ENCODE measurements around the gene OSBPL7. TPM values are rescaled to one million over a fixed set of nuclear protein-coding genes. Genes with fewer than 3 reads are reported as not detected.

The OSBPL7 gene
- total RNA-seq, 2 donors from 2014 or later = 6.4 to 9.8 TPM

DNA sequence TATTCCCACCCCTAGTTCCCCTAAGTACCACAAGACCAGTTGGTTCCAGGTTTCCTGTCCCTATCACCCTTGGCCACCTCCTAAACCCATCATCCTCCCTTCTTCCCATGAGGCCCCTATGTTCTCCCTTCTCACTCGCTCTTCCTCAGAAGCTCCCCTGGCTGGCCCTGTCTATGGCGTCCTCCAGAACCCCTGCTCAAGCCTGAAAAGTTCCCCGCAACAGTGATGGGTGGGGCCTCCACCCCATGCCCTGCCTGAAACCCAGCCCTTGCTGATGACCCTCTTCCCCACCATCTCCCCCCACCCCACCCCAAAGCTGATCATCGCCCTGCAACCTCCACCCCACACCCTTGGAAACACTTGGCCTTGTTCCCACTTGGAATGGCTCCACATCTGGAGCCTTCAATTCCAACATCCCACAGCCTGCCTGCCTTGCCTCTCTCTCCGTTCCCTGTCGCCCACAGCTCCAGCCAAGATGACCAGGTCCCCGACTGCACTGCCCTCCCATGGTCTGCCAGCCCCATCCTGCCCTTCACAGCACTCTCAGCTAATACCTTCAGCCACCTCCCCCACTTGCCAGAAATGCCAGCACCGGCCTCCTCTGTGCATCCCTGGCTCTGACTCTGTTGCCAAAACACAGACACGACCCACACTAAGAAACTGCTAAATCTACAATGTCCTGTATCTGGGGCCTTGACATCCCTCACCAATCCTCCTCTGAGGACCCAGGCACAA, 10.5 kb downstream of the OSBPL7 start:
- intact Hi-C loops (cut with DNase I) = loop anchor here in 1 of 2 donors (5.0 kb wide), 1 partner anchor 114 kb away; no protein-coding TSS in a partner anchor
- DNase-seq (ENCODE audit: low spot score) = peak; percentile 58

DNA sequence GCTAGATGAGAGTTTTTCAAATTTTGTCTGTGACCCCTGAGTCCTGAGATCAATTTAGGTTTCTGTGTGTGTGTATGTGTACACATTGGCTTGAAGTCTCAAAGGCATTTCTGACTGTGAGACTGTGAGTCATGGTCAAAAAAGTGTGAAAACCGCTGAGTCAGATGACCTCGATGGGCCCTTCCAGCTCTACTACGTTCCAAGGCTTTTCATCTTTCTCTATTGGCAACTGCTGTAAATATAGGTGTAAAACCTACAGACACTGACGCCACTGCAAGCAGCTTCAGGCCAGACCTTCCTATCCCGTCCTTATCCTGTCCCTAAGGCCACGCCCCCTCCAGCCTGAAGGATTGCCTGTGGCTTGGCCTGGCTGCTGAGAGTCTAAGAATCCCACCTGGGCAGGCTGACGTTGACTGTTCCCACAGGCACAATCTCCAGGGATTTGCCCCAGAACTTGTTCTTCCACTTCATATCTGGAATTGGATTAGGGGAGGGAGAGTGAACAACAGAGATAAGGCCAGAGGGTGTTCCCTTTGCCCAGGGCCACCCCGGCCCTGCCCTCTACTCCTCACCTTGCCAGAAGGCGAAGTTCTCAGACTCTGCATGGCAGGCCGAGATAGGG, 11.3 kb downstream of the OSBPL7 start:
- intact Hi-C loops (cut with DNase I) = loop anchor here in 1 of 2 donors (5.0 kb wide), 1 partner anchor 113 kb away; no protein-coding TSS in a partner anchor
- DNase-seq (ENCODE audit: low spot score) = peak; percentile 66

DNA sequence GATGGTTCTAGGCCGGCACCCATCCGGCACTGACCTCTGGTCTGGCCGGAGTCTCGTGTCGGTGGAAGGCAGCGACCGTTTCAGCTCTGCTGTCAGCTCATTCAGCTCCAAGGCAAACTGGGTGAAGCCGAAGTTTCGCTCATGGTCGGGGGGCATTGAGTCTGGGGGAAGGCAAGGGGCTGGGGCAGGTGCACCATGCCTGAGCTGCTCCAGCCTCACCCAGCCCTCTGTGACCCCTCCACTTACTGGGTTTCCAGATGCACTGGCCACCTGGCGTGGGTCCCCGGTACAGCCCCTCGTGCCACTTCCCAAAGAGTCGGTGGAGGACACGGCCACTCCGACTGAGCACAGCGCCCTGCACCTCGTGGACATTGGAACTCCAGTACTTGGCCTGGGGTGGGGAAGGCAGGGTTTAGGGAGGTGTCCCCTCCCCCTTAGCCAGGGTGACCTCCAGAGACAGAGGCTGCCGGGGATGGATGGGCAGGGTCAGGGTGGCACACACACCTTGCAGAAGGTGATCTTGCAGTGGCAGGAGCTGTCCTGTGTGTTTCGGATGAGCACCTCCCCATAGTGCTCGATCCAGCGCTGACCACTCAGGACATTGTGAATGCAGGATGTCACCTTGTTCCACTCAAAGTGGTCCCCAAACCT, 12.6 kb downstream of the OSBPL7 start:
- peak; percentile 67 for DNase-seq (ENCODE audit: low spot score)
- intact Hi-C loops (cut with DNase I) = no loop called here

DNA sequence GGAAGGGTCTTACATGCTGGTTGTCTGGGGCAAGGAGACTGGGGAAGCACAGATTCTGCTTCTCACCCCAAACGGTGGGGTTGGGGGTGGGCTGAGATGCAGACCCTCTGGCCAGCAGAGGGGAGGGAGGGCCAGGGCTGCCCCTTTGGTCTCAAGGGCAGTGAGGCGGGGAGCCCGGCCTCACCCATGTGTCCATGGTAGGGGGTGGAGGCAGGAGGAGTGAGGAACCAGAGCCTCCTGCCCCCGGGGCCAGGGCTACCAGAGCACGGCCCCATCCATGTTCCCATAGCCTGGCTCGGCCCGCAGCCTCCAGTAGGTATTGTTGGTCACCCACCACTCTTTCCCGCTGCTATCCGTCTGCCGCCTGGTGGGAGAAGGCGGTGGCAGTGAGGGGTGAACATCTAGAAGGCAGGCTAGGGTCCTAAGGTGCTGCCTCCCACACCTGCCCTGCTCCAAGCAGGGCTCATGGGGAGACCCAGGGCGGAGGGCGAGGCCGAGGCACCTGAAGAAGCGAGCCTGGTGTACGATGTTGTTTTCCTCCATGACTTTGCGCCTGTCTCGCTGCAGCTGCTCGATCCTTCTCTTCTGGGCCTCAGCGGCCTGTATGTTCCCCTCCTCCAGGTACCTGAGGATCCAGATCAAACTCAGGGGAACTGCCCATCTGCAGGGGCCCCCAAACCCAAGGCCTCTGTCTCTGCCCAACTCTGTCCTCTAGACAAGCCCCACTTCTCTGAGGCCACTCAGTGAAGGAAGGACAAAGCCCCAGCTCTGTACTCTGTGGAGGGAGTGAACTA, 13.4 kb downstream of the OSBPL7 start:
- intact Hi-C loops (cut with DNase I) = no loop called here
- DNase-seq (ENCODE audit: low spot score) = peak; percentile 66

DNA sequence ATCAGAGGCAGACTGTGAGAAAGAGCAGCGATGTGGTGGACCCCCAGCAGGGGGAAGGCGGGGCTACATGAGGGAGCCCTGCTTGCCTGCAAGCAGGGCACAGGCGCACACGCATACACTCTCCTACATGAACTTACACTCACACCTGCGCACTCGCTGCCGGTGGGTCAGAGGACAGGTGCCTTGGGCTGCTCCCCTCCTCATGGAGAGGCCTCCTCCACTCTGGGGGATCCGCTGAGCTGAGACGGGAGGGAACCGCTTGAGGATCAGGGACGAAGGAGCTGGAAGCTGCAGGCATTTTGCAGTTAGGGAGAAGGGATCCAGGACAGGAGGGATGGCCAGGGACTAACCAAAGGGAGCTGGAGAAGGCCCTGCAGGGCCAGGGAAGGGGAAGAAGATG, 14.2 kb downstream of the OSBPL7 start:
- intact Hi-C loops (cut with DNase I) = no loop called here
- peak; percentile 30 for DNase-seq (ENCODE audit: low spot score)

DNA sequence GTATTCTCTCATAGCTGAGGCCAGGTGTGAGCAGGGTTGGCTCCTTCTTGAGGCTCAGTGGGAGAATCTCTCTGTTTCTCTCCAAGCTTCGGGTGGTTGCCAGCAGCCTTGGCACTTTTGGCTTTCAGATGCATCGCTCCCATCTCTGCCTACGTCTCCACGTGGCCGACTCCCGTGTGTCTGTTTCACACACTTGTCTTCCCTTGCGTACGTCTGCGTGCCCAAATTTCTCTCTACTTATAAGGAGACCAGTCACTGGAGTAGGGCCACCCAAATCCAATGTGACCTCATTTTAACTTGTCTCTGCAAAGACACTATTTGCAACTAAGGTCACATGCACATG, 14.7 kb downstream of the OSBPL7 start:
- intact Hi-C loops (cut with DNase I) = no loop called here
- peak; percentile 25 for DNase-seq (ENCODE audit: low spot score)

DNA sequence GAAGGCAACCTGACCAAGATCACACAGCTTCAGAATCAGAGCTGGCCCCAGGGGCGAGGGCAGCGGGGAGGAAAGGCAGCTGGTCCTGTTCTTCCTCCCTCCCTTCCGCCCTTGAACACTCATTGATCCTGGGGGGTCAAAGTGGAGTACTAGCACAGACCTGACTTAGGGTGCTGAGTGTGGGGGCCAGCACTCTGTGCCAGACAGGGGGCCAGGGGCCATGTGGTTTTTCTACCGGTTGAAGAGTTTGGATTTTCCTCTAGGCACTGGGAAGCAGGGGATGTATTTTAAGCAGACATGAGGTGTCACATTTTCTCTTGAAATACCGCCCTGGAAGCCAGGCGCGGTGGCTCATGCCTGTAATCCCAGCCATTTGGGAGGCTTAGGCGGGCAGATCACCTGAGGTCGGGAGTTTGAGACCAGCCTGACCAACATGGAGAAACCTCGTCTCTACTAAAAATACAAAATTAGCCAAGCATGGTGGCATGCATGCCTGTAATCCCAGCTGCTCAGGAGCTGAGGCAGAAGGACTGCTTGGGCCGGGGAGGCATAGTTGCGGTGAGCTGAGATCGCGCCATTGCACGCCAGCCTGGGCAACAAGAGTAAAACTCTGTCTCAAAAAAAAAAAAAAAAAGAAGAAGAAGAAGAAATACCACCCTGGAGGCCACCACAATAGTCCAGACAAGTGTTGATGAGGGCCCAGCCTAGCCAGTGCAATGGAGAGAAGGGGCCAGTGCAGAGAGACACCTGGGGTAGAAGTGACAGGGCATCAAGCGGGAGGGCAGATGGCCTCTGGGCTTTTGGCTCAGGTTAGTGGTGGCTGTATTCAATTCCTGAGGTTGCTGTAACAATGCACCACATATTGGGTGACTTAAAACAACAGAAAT, 15.3 kb downstream of the OSBPL7 start:
- DNase-seq (ENCODE audit: low spot score) = peak; percentile 58
- intact Hi-C loops (cut with DNase I) = no loop called here

DNA sequence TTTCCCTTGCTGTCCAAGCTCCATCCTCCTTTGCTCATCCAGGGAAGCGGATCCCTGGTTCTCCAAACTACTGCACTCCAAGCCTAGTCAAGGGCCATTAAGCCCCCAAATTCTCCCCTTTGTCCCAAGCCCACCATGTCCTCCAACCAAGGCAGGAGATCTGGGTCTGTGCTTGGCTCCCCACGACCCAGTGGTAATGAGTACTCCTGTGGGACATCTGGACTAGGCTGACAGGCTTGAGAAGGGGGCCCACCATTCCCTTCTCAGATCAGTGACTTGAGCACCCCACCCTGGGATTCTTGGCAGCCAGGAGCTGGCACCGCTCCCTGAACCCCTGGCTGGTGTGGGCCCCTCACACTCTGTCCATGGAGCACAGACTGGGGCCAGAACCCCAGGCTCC, 17.1 kb downstream of the OSBPL7 start:
- peak; percentile 51 for DNase-seq (ENCODE audit: low spot score)
- intact Hi-C loops (cut with DNase I) = no loop called here

DNA sequence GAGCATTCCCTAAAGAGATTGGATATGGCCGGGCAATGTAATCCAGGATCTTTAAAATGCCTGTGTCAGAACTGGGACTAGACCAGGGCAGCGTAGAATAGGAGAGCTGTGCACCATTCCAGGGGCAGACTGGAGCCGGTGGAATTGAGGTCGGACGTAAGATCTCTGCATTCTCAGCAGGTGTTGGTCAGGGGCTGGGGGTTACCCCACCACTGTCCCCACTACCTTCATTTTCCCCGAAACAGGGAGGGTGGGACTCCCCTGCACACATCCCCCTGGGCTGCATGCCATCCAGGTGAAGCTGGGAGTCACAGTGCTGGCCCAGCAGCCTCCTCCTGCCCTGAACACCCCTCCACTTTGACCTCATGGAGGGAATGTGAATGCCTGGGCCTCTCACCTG, 17.8 kb downstream of the OSBPL7 start:
- peak; percentile 31 for DNase-seq (ENCODE audit: low spot score)
- intact Hi-C loops (cut with DNase I) = no loop called here

DNA sequence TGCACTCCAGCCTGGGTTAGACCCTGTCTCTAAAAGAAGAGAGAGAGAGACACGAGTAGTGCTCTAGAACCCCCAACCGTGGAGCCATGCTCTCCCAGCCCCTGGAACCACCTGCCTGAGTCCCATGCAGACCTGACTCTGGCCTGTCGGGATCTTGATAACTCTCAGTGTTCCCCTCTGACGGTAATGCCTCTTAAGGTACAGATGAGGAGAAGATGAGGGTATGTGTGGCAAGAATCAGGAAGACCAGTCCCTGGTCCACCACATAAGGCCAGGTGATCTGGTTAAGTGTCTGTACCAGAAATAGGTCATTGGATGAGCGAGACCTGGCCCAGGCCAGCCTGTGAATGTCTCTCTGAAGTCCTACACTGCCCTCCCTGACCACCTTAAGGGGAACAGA, 18.4 kb downstream of the OSBPL7 start:
- intact Hi-C loops (cut with DNase I) = no loop called here
- peak; percentile 14 for DNase-seq (ENCODE audit: low spot score)

DNA sequence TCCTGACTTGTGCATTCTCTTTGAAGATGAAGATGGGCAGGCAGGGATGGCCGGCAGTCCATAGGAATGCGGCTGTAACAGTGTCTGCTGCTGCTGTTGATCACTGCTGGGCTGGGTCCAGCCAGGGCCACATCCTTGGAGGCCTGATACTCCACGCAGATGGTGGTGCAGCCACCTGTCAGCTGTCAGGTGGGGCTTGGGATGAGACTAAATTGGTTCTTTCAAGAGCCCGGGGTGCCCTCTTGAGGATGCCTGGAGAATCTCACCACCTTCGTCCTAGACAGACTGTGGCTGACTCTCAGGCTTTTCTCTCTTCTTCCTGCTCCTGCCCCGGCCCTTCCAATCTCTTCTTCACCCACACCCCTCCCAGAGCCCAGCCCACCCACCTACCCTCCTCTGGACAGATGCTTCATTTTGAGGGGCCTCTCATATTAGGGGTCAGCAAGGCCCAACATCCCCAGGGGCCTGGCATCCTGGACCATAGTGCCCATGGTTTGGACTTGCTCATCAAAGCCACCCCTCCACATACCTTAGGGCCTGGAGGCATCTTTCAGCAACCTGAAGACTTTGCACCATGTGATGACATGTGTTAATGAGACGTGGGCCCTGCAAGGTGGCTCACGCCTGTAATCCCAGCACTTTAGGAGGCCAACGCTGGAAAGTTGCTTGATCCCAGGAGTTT, 19.1 kb downstream of the OSBPL7 start:
- intact Hi-C loops (cut with DNase I) = no loop called here
- peak; percentile 78 for DNase-seq (ENCODE audit: low spot score)

DNA sequence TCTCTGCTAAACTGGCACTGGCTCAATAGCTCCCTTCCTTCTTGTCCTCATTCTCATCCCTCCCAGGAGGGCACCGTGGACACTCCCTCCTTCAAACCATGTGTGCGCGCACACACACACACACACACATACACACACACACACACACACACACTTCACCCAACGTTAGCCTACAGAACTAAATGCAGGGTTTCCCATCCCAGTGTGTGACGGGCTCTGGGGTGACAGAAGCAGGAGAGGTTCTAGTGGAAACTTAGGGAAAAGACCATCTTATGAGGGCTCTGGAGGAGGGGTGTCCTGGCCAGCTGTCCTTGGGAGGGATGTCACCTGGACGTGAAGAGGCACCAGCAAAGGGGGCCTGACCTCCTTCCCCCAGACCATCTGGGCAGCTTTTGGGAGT, 19.7 kb downstream of the OSBPL7 start:
- intact Hi-C loops (cut with DNase I) = no loop called here

DNA sequence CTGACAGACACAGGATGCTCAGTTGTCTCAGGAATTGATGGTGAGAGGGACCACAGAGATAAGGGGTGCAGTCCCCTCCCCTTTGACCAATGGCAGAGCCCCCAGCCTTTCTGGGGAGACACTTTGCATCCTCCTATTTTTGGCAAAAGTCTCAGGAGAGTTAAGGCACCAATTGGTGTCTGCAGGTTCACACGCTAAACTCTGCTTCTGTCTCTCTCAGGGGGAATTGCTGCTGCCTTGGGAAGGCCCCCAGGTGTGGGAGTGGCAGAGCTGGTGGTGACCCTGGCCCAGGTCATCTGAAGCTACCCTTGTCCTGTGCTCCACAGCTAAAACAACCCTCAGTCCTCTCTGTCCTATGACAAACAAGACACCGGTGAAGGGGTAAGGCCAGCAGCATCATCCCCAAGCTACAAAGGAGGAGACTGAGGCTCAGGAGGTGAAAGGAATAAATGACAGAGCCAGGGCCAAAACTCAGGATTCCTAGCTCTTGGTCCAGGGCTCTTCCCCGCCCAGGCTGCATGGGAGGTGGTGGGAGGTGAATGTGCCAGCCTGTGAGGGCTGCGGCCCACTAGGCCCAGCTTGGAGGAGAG, 20.3 kb downstream of the OSBPL7 start:
- intact Hi-C loops (cut with DNase I) = no loop called here
- no peak for DNase-seq (ENCODE audit: low spot score)

More for the DNA sequence above, 19.7 kb downstream of the OSBPL7 start:
- DNase-seq (ENCODE audit: low spot score) = no peak

DNA sequence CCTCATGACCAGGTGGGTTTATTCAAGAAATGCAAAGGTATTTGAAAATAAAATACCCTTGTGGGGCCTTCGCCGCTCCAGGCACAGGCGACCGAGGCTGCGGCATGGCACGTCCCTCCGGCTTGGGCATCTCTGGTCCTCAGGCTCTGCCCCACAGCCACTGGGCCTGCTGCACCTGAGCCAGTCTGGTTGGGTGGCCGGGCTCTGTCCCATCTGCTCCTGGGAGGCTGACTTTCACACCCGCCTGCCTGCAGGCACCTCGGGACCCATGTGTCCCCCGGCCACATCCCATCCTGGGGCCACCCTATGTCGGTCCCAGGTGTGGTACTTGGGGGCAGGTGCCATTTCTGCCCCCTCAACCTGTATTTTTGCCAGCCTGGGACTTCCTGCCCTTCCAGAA, 20.9 kb downstream of the OSBPL7 start:
- intact Hi-C loops (cut with DNase I) = no loop called here

DNA sequence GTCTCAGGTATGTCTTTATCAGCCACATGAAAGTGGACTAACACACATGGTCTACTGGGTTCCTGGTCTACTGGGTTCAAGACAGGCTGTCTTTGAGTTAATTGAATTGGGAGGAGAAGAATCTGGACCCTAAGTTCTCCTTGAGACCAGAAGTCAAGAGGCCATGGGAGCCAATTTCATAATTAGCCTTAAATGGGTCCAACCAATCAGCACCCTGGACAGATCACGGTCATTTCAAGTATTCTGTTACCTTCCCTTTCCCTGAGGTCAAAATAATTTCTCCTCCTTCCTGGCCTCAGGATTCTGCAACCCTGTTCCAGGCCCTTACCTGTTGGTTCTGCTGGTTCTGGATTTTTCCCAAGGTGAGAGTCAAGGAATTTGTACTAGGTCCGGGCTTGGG, 23.8 kb downstream of the OSBPL7 start:
- intact Hi-C loops (cut with DNase I) = no loop called here
- DNase-seq (ENCODE audit: low spot score) = no peak

More for the DNA sequence above, 20.9 kb downstream of the OSBPL7 start:
- DNase-seq (ENCODE audit: low spot score) = peak; percentile 69

DNA sequence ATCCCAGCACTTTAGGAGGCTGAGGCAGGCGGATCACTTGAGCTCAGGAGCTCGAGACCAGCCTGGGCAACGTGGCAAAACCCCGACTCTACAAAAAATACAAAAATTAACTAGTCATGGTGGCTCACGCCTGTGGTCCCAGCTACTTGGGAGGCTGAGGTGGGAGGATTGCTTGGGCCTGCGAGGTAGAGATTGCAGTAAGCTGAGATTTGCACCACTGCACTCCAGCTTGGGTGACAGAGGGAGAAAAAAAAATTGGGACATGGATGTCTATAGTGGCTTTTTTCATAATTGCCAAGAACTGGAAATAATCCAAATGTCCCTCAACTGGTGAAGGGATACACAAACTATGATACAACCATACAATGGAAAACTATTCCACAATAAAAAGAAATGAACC, 28.6 kb downstream of the OSBPL7 start:
- intact Hi-C loops (cut with DNase I) = no loop called here
- no peak for DNase-seq (ENCODE audit: low spot score)

DNA sequence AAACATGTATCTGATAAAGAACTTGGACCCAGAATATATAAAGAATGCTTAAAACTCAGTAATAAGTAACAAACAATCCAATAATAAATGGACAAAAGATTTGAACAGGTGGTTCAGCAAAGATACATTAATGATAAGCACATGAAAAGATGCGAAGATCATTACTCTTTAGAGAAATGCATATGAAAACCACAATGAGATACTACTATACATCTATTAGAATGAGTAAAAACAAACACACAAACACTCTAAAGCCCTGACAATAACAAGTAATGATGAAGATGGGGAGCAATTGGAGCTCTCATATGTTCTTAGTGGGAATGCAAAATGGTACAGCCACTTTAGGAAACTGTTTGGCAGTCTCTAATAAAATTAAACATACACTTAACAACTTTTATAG, 29.1 kb downstream of the OSBPL7 start:
- intact Hi-C loops (cut with DNase I) = no loop called here
- DNase-seq (ENCODE audit: low spot score) = no peak

DNA sequence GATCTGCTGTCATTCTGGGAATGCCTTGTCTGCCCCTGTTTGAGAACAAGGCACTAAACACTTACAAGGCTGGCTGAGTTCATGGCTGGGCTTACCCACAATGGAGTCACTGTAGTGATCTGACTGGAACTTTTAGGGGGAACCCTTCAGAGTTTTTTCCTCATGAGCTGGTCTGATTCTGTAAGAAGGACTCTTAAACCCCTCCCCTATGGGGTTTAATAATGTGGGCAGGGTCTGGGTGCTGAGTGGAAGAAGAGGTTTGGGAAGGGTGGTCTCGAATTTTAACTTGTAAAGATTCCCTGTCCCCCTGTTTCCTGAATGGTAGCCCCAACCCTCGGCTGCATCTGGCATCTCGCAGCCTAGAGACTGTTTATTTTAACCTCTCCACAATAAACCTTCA, 30.6 kb downstream of the OSBPL7 start:
- no peak for DNase-seq (ENCODE audit: low spot score)
- intact Hi-C loops (cut with DNase I) = no loop called here
